Measurements from ENCODE around the gene CLCN3. TPM values are rescaled to one million over a fixed set of nuclear protein-coding genes. Genes with fewer than 3 reads are reported as not detected.

CLCN3 gene
- total and polyA plus RNA-seq, 9 of the 15 experiments (the other 6 are each of a cell fraction or from before 2014, with no cell fraction given) = 12.7 to 60.6 (median 38.5) TPM

DNA sequence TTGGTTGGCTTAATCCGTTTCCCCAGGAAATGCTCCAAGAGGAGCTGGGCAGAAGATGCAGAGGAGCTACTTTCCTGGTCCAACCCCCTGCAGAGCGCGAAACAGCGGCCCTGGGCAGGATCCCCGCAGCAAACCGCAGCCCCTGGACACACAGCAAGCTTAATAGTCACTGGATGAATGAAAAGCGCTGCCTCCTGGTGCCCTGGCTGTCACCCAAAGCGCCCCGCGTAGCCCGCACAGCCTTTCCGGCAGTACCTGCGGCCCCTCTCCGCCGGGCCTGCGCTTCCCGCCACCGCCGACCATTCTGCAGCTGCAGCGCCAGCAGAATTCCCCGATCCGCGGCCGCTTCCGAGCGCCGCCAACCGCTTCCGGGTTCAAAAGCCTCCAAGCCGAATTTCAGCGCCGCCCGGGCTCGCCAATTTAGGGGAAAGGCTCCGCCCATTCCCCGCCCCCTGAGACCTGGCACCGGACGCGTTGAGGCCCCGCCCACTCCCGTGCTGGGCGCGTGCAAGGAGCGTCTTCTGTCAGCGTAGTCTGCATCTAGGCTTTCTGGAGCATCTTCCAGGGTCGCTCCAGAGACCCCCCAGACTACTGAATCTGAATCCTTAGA, 137.3 kb downstream of the CLCN3 start, which contains the start of gene HPF1 (continued):
- TF ChIP-seq, protein P1, sequence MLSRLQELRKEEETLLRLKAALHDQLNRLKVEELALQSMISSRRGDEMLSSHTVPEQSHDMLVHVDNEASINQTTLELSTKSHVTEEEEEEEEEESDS (CRISPR knock-in tag; IDR thresholded peaks at IDR 0.05) = no peak
- no peak for TF ChIP-seq CCAR2 (IDR thresholded peaks at IDR 0.05; ENCODE audit: low read depth, low read length)
- no peak for TF ChIP-seq RCOR1 (IDR thresholded peaks at IDR 0.05; ENCODE audit: borderline replicate concordance in 1 of 2, low read depth in 2 of 2, low read length in 2 of 2)
- TF ChIP-seq, protein P2, sequence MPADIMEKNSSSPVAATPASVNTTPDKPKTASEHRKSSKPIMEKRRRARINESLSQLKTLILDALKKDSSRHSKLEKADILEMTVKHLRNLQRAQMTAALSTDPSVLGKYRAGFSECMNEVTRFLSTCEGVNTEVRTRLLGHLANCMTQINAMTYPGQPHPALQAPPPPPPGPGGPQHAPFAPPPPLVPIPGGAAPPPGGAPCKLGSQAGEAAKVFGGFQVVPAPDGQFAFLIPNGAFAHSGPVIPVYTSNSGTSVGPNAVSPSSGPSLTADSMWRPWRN (IDR thresholded peaks at IDR 0.05; ENCODE audit: low read depth) = peak; percentile 99
- TF ChIP-seq HDAC1 (IDR thresholded peaks at IDR 0.05) = peak in 1 of 2 experiments; percentile 58; a peak in 2 of 4 replicates
- peak; percentile 37 for TF ChIP-seq PCBP1 (IDR thresholded peaks at IDR 0.05; ENCODE audit: low read depth, low read length, poor library complexity, severe bottlenecking)
- TF ChIP-seq RBFOX2 (IDR thresholded peaks at IDR 0.05; ENCODE audit: low read depth, low read length) = peak; percentile 86
- no peak for TF ChIP-seq ZNF253 (CRISPR knock-in tag; conservative IDR thresholded peaks at IDR 0.05)
- no peak for TF ChIP-seq KAT2B (IDR thresholded peaks at IDR 0.05; ENCODE audit: low read depth, low read length)
- TF ChIP-seq, protein P3, sequence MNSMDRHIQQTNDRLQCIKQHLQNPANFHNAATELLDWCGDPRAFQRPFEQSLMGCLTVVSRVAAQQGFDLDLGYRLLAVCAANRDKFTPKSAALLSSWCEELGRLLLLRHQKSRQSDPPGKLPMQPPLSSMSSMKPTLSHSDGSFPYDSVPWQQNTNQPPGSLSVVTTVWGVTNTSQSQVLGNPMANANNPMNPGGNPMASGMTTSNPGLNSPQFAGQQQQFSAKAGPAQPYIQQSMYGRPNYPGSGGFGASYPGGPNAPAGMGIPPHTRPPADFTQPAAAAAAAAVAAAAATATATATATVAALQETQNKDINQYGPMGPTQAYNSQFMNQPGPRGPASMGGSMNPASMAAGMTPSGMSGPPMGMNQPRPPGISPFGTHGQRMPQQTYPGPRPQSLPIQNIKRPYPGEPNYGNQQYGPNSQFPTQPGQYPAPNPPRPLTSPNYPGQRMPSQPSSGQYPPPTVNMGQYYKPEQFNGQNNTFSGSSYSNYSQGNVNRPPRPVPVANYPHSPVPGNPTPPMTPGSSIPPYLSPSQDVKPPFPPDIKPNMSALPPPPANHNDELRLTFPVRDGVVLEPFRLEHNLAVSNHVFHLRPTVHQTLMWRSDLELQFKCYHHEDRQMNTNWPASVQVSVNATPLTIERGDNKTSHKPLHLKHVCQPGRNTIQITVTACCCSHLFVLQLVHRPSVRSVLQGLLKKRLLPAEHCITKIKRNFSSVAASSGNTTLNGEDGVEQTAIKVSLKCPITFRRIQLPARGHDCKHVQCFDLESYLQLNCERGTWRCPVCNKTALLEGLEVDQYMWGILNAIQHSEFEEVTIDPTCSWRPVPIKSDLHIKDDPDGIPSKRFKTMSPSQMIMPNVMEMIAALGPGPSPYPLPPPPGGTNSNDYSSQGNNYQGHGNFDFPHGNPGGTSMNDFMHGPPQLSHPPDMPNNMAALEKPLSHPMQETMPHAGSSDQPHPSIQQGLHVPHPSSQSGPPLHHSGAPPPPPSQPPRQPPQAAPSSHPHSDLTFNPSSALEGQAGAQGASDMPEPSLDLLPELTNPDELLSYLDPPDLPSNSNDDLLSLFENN (IDR thresholded peaks at IDR 0.05; ENCODE audit: low read depth in 2 of 2, low read length in 2 of 2) = no peak
- TF ChIP-seq, protein P4, sequence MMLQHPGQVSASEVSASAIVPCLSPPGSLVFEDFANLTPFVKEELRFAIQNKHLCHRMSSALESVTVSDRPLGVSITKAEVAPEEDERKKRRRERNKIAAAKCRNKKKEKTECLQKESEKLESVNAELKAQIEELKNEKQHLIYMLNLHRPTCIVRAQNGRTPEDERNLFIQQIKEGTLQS (IDR thresholded peaks at IDR 0.05) = no peak
- TF ChIP-seq, protein P4 (CRISPR knock-in tag; conservative IDR thresholded peaks at IDR 0.05) = no peak
- no peak for TF ChIP-seq ZNF431 (CRISPR knock-in tag; IDR thresholded peaks at IDR 0.05)
- TF ChIP-seq, protein P5, sequence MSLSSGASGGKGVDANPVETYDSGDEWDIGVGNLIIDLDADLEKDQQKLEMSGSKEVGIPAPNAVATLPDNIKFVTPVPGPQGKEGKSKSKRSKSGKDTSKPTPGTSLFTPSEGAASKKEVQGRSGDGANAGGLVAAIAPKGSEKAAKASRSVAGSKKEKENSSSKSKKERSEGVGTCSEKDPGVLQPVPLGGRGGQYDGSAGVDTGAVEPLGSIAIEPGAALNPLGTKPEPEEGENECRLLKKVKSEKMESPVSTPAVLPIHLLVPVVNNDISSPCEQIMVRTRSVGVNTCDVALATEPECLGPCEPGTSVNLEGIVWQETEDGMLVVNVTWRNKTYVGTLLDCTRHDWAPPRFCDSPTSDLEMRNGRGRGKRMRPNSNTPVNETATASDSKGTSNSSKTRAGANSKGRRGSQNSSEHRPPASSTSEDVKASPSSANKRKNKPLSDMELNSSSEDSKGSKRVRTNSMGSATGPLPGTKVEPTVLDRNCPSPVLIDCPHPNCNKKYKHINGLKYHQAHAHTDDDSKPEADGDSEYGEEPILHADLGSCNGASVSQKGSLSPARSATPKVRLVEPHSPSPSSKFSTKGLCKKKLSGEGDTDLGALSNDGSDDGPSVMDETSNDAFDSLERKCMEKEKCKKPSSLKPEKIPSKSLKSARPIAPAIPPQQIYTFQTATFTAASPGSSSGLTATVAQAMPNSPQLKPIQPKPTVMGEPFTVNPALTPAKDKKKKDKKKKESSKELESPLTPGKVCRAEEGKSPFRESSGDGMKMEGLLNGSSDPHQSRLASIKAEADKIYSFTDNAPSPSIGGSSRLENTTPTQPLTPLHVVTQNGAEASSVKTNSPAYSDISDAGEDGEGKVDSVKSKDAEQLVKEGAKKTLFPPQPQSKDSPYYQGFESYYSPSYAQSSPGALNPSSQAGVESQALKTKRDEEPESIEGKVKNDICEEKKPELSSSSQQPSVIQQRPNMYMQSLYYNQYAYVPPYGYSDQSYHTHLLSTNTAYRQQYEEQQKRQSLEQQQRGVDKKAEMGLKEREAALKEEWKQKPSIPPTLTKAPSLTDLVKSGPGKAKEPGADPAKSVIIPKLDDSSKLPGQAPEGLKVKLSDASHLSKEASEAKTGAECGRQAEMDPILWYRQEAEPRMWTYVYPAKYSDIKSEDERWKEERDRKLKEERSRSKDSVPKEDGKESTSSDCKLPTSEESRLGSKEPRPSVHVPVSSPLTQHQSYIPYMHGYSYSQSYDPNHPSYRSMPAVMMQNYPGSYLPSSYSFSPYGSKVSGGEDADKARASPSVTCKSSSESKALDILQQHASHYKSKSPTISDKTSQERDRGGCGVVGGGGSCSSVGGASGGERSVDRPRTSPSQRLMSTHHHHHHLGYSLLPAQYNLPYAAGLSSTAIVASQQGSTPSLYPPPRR (CRISPR knock-in tag; IDR thresholded peaks at IDR 0.05; ENCODE audit: borderline replicate concordance) = no peak
- peak; percentile 91 for TF ChIP-seq ELF1 (tag; IDR thresholded peaks at IDR 0.05)
- no peak for TF ChIP-seq MCM5 (IDR thresholded peaks at IDR 0.05; ENCODE audit: low read depth)
- TF ChIP-seq ZFP36 (IDR thresholded peaks at IDR 0.05; ENCODE audit: low read depth, low read length, partially characterized antibody) = peak; percentile 32
- TF ChIP-seq ZNF584 (CRISPR knock-in tag; IDR thresholded peaks at IDR 0.05; ENCODE audit: low read depth) = no peak

Measured in K562 (cell line).